ENCODE results near the gene CACNA1C. TPM values are rescaled to one million over a fixed set of nuclear protein-coding genes. Genes with fewer than 3 reads are reported as not detected.
"Not testable (repeated sequence)": the region's sequence is repeated elsewhere in the genome, so short reads cannot be mapped to it uniquely, and the experiment has no call there.

The CACNA1C gene
- total RNA-seq, 1 donor from 2014 or later: 0.02 TPM

- POLR2A ChIA-PET: no interaction called here
- Mint-ChIP-seq H3K27me3 (peaks cover 12% of the 10 kb centered on the region), H3K4me3 (no peak overlapping the region), H3K4me1 (no peaks in the 10 kb centered on the region), H3K9me3 (peaks cover 3% of the 10 kb centered on the region), H3K27ac (no peak overlapping the region), H3K36me3 (ENCODE audit: low read depth) (no peaks in the 10 kb centered on the region)
- DNase-seq: no peak
- no peak for ATAC-seq (ENCODE audit: low read depth)
- no peak for TF ChIP-seq CTCF (IDR thresholded peaks at IDR 0.05)
- CTCF ChIA-PET: no interaction called here
- intact Hi-C loops (cut with micrococcal nuclease): no loop called here
Observed at GRCh38 chr12:2101771-2102170, 49.0 kb downstream of the CACNA1C start.

GRCh38 chr12:2102736-2103135, 49.9 kb downstream of the CACNA1C start:
- H3K27ac Mint-ChIP-seq; CTCF ChIA-PET; H3K9me3 Mint-ChIP-seq; ATAC-seq (ENCODE audit: low read depth); H3K4me1 Mint-ChIP-seq; POLR2A ChIA-PET; H3K27me3 Mint-ChIP-seq; H3K36me3 Mint-ChIP-seq (ENCODE audit: low read depth); H3K4me3 Mint-ChIP-seq; DNase-seq; intact Hi-C loops (cut with micrococcal nuclease): not testable (repeated sequence)

- H3K4me1 Mint-ChIP-seq; H3K36me3 Mint-ChIP-seq (ENCODE audit: low read depth); H3K27ac Mint-ChIP-seq; H3K27me3 Mint-ChIP-seq; ATAC-seq (ENCODE audit: low read depth); intact Hi-C loops (cut with micrococcal nuclease); POLR2A ChIA-PET; H3K9me3 Mint-ChIP-seq; H3K4me3 Mint-ChIP-seq; CTCF ChIA-PET; DNase-seq: not testable (repeated sequence)
Observed at GRCh38 chr12:2105387-2105786, 52.6 kb downstream of the CACNA1C start.

GRCh38 chr12:2108166-2108565, 55.4 kb downstream of the CACNA1C start:
- CTCF ChIA-PET: no interaction called here
- Mint-ChIP-seq H3K36me3 (ENCODE audit: low read depth) (no peaks in the 10 kb centered on the region), H3K27me3 (peaks cover 2% of the 10 kb centered on the region), H3K9me3 (no peaks in the 10 kb centered on the region), H3K4me1 (no peaks in the 10 kb centered on the region), H3K4me3 (no peak overlapping the region), H3K27ac (no peak overlapping the region)
- ATAC-seq (ENCODE audit: low read depth) (no peak), DNase-seq (no peak)
- POLR2A ChIA-PET: no interaction called here
- no peak for TF ChIP-seq CTCF (IDR thresholded peaks at IDR 0.05)
- intact Hi-C loops (cut with micrococcal nuclease): no loop called here

GRCh38 chr12:2108975-2109671, 56.3 kb downstream of the CACNA1C start:
- Mint-ChIP-seq H3K27me3 (peaks cover 2% of the 10 kb centered on the region), H3K4me3 (no peak overlapping the region), H3K36me3 (ENCODE audit: low read depth) (no peaks in the 10 kb centered on the region), H3K4me1 (no peaks in the 10 kb centered on the region), H3K9me3 (no peaks in the 10 kb centered on the region), H3K27ac (no peak overlapping the region)
- CTCF ChIA-PET: no interaction called here
- intact Hi-C loops (cut with micrococcal nuclease): no loop called here
- DNase-seq: no peak
- no peak for TF ChIP-seq CTCF (IDR thresholded peaks at IDR 0.05)
- ATAC-seq (ENCODE audit: low read depth): no peak
- POLR2A ChIA-PET: no interaction called here

GRCh38 chr12:2110127-2110526, 57.3 kb downstream of the CACNA1C start:
- Mint-ChIP-seq H3K36me3 (ENCODE audit: low read depth) (no peaks in the 10 kb centered on the region), H3K4me1 (no peaks in the 10 kb centered on the region), H3K9me3 (no peaks in the 10 kb centered on the region), H3K27me3 (peaks cover 2% of the 10 kb centered on the region), H3K4me3 (no peak overlapping the region), H3K27ac (no peak overlapping the region)
- ATAC-seq (ENCODE audit: low read depth): no peak
- TF ChIP-seq CTCF (IDR thresholded peaks at IDR 0.05): no peak
- DNase-seq: no peak
- ChIA-PET CTCF (no interaction called here), POLR2A (no interaction called here)
- intact Hi-C loops (cut with micrococcal nuclease): no loop called here

Measured in activated B cell treated with CpG ODN at 0.5 μM for 24 hours (primary cell).